Lower leg skin (tissue), 4 donors: ENCODE data around the gene SYNGR2. TPM values are rescaled to one million over a fixed set of nuclear protein-coding genes. Genes with fewer than 3 reads are reported as not detected.

Source experiments
- DNase-seq, 2 donors: peaks; one replicate each; pipeline ENCODE4 v3.0.0-alpha.2; 2019; ENCODE audit warnings: low spot score in 2 of 2
- H3K4me3 ChIP-seq: fragments of 200-600 bp; sonication (generic); 2 replicates; pipeline ENCODE4 v1.5.1; 2017; ENCODE audit warnings: mild to moderate bottlenecking, low read depth; ENCODE audit not compliant: poor library complexity, severe bottlenecking
- CTCF ChIP-seq, 3 donors: fragments of 450-650 bp; IDR thresholded peaks; one replicate each; pipeline ENCODE4 v1.5.1; 2016; ENCODE audit warnings: antibody characterized with exemption in 3 of 3, mild to moderate bottlenecking in 3 of 3, moderate library complexity in 2 of 3
- POLR2A ChIP-seq, 2 donors: fragments of 450-650 bp; IDR thresholded peaks; one replicate each; pipeline ENCODE4 v1.6.1; 2016 to 2017; ENCODE audit warnings: antibody characterized with exemption in 2 of 2, mild to moderate bottlenecking in 1 of 2, moderate library complexity in 1 of 2
- whole genome bisulfite sequencing, 2 donors: methylation state at CpG; one replicate each; pipeline ENCODE4 v1.1.5; 2018; 5-methylcytosine and 5-hydroxymethylcytosine counted together
- intact Hi-C: fragments of 100-400 bp; cut with DNase I; formaldehyde crosslinking; loops from one replicate; pipeline ENCODE4 v1.15.0; 2023; ENCODE audit warnings: low total_unique reads
- total RNA-seq, 4 donors: library from RNA; depleted of rRNA; stranded (reverse); fragments of >200 nt; gene quantifications; one replicate each; pipeline ENCODE4 v1.1.0, GENCODE V29; 2016

The SYNGR2 gene
- total RNA-seq, 4 donors from 2014 or later: 97.9 to 169 (median 144) TPM

DNA sequence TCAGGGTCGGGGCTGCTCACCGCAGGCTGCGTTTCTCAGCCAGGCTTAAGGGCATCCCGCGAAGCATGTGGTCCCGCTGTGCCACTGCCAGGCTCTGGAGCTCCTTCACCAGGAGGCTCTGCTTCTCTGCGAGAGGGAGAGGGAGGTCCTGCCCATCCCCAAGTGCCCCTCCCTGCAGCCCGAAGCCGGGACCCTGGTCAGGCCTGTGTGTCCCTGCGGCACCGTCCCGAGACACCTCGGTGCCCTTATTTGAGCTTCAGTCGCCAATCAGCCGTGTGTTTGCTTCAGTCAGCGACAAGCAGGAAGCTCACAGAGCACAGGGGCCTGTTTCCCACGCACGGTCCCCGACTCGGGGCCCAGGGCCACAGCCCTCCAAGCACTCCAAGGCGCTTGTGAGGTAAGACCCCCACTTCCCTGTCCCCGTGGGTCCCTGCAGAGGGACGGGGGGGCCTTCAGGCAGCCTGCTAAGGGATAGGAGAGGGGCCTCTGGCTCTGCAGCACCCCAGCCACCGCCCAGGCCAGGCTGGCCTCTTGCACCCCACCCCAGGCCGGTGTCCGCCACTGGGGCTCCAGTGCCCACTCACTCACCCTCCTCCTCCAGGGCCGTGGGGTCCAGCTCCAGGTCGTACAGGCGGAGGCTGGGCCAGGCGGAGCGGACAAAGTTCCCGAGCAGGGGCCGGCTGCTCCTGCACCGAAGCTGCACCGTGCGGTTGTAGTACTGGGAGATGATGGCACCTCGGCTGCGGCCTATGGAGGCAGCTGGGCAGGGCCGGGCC, 43.1 kb upstream of the SYNGR2 start:
- 82 to 85% methylated on average over 26 to 28 of the region's 39 CpGs for WGBS, 2 donors
- no peak overlapping the region for H3K4me3 ChIP-seq
- intact Hi-C loops: no loop called here
- TF ChIP-seq POLR2A (IDR thresholded peaks at IDR 0.05) (no peak), CTCF (IDR thresholded peaks at IDR 0.05) (no peak)
- no peak for DNase-seq

DNA sequence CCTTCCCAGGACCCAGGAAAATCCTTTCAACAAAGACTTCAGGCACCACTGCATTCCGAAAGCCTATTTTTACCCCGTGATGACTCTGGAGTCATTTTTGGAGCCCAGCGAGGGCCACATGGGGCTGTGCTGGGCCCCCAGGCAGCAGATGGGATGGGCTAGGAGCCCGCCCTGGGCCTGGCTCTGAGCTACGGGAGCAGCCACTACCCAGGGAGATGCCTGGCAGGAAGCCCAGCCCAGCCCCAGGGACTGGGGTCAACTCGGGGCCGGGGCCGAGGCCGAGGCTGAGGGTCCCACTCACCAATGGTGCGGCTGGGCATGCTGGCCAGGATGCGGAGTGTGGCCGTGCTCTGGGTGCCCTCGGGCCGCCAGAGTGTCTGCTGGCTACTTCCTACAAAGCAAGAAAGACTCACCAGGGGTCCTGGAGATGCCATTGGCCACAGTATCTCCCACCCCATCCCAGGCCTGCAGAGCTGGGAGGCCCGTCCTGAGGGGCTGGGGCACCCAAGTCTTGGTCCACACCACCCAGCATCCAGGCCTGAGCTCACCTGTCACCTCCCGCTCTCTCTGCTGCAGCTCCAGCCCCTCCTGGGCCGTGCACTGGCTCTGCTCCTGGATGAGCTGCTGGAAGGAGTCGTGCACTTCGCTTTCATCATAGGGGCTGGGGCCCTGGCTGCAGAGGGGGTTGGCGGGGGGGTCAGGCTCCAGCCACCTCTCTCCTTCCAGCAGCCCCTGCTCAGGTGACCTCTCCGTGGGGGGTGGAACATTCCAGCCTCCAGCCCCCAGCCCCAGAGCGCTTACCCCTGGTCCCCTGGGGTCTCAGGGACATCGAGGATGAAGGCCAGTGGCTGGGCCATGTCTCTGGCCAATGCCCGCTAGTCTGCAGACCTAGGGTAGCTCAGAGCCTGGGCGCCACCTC, 42.1 kb upstream of the SYNGR2 start:
- WGBS, 2 donors: 69 to 77% methylated on average over 8 to 15 of the region's 25 CpGs
- H3K4me3 ChIP-seq: no peak overlapping the region
- peak in 1 of 2 donors; percentile 88 for DNase-seq
- no peak for TF ChIP-seq CTCF (IDR thresholded peaks at IDR 0.05)
- TF ChIP-seq POLR2A (IDR thresholded peaks at IDR 0.05): no peak
- intact Hi-C loops: no loop called here

- 69 to 86% methylated on average over 5 to 6 of the region's 6 CpGs for WGBS, 2 donors
- intact Hi-C loops: no loop called here
- no peak for DNase-seq
- no peak for TF ChIP-seq POLR2A (IDR thresholded peaks at IDR 0.05)
- no peak for TF ChIP-seq CTCF (IDR thresholded peaks at IDR 0.05)
- no peak overlapping the region for H3K4me3 ChIP-seq
Observed at GRCh38 chr17:78126895-78127238, 41.5 kb upstream of the SYNGR2 start.

GRCh38 chr17:78127239-78127887, 41.0 kb upstream of the SYNGR2 start:
- intact Hi-C loops: no loop called here
- 13% methylated on average over 20 to 25 of the region's 25 CpGs for WGBS, 2 donors
- TF ChIP-seq POLR2A (IDR thresholded peaks at IDR 0.05) (no peak), CTCF (IDR thresholded peaks at IDR 0.05) (no peak)
- peak overlapping the region; percentile 65 for H3K4me3 ChIP-seq
- DNase-seq: peak in 1 of 2 donors; percentile 91

DNA sequence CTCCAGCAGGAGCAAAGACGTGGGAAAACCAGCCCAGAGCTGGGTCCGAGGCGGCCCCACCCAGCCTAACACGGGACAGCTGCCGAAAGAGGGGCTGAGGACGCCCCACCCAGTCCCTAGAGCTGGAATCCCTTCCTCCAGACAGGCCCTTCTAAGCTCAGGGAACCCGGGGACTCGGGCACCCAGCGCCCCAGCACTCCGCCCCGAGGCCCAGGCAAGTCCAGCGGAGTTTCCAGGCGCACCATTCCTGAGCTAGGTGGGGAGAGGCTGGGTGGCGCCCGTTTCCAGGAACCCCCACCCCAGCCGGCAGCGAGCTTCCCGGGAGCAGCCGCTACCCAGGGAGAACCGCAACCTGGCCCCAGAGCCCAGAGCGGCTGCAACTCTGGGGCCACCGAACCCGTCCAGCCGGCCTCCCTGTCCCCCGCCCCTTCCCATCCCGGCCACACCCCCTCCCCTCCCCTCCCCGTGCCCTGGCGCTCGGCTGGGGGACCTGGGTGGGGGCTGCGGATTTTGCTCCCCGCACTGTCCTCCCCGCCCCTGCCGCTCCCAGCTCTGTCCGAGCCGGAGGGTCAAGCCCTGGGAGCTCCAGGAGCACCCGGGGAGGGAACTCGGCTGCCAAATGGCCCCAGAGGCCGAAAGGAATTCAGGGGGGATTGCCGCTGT, 40.4 kb upstream of the SYNGR2 start:
- WGBS, 2 donors: 1% methylated on average over 23 to 26 of the region's 39 CpGs
- peak overlapping the region; percentile 65 for H3K4me3 ChIP-seq
- TF ChIP-seq POLR2A (IDR thresholded peaks at IDR 0.05) (no peak), CTCF (IDR thresholded peaks at IDR 0.05) (no peak)
- DNase-seq: peak in 1 of 2 donors; percentile 89
- intact Hi-C loops: no loop called here
